Lower lobe of right lung (tissue), 2 donors: Measurements from ENCODE around the gene LDB2. TPM values are rescaled to one million over a fixed set of nuclear protein-coding genes. Genes with fewer than 3 reads are reported as not detected.

Experiments
- ATAC-seq, 2 donors: fragments of 200-7000 bp; cut with Tn5 transposase; one replicate each; pipeline ENCODE4 v1.9.1; 2020 to 2022; ENCODE audit warnings: mild to moderate bottlenecking in 2 of 2, moderate library complexity in 2 of 2
- DNase-seq: peaks from one replicate; pipeline ENCODE4 v3.0.0-alpha.2; 2020
- H3K27ac ChIP-seq: fragments of 200-600 bp; one replicate; pipeline ENCODE4 v1.8.0; 2022
- H3K27me3 ChIP-seq: fragments of 200-600 bp; one replicate; pipeline ENCODE4 v1.8.0; 2022; ENCODE audit warnings: low read depth
- H3K36me3 ChIP-seq: fragments of 200-600 bp; one replicate; pipeline ENCODE4 v1.8.0; 2022; ENCODE audit warnings: mild to moderate bottlenecking
- H3K4me1 ChIP-seq: fragments of 200-600 bp; one replicate; pipeline ENCODE4 v1.8.0; 2022
- H3K4me3 ChIP-seq: fragments of 200-600 bp; one replicate; pipeline ENCODE4 v1.8.0; 2022; ENCODE audit warnings: mild to moderate bottlenecking
- H3K9me3 ChIP-seq: fragments of 200-600 bp; one replicate; pipeline ENCODE4 v1.8.0; 2022
- CTCF ChIP-seq: fragments of 200-600 bp; IDR thresholded peaks from one replicate; pipeline ENCODE4 v1.8.0; 2022; ENCODE audit warnings: antibody characterized with exemption, mild to moderate bottlenecking
- intact Hi-C: fragments of 100-400 bp; cut with DNase I; formaldehyde crosslinking; loops from one replicate; pipeline ENCODE4 v1.11.0; 2022
- total RNA-seq: library from RNA; stranded (reverse); fragmentation: NEBNext Ultra II Directional; extraction: Animal tissue kit (Norgen Biotek cat#: 25700); gene quantifications from one replicate; pipeline ENCODE4 v1.2.1, GENCODE V29; 2021
- donor health status: DM: no; HTN: yes; CAD: no; lungs with severe emphysema.

Gene LDB2
- total RNA-seq, 1 donor from 2014 or later = 113 TPM

- TF ChIP-seq CTCF = no peak
- no peak for ATAC-seq
- Histone ChIP-seq H3K27ac (no peak overlapping the region), H3K27me3 (no peaks in the 10 kb centered on the region), H3K9me3 (no peaks in the 10 kb centered on the region), H3K4me1 (no peaks in the 10 kb centered on the region), H3K4me3 (no peak overlapping the region), H3K36me3 (no peaks in the 10 kb centered on the region)
- intact Hi-C loops = no loop called here
- no peak for DNase-seq
These were observed 181.0 kb downstream of the LDB2 start for GRCh38 chr4:16717266-16717970.

DNA sequence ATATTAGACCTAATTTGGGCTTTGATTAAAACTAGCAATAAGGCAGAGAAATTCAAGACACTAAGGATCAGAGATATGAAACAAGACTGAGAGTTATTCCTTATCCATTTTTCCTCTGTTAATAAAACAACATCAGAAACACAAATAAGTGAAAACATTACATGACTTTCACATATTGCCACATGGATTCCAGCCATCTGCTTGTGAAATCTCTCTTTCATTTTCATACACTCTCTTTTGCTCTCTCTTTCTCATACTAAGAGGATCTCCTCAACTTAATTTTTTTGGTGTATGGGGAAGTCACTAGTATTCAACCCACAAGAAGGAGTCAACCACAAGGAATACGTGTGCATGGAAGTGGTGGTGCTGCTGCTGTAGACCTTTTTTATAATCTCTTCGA is 183.0 kb downstream of the LDB2 start:
- Histone ChIP-seq H3K4me3 (no peak overlapping the region), H3K36me3 (no peaks in the 10 kb centered on the region), H3K4me1 (no peaks in the 10 kb centered on the region), H3K9me3 (no peaks in the 10 kb centered on the region), H3K27ac (no peak overlapping the region), H3K27me3 (no peaks in the 10 kb centered on the region)
- ATAC-seq (no peak), DNase-seq (no peak)
- no peak for TF ChIP-seq CTCF
- intact Hi-C loops = no loop called here

GRCh38 chr4:16714191-16714590 is 184.3 kb downstream of the LDB2 start:
- Histone ChIP-seq H3K4me1 (no peaks in the 10 kb centered on the region), H3K9me3 (no peaks in the 10 kb centered on the region), H3K27ac (no peak overlapping the region), H3K4me3 (no peak overlapping the region), H3K36me3 (no peaks in the 10 kb centered on the region), H3K27me3 (no peaks in the 10 kb centered on the region)
- intact Hi-C loops = no loop called here
- no peak for ATAC-seq
- TF ChIP-seq CTCF = no peak
- DNase-seq = no peak

DNA sequence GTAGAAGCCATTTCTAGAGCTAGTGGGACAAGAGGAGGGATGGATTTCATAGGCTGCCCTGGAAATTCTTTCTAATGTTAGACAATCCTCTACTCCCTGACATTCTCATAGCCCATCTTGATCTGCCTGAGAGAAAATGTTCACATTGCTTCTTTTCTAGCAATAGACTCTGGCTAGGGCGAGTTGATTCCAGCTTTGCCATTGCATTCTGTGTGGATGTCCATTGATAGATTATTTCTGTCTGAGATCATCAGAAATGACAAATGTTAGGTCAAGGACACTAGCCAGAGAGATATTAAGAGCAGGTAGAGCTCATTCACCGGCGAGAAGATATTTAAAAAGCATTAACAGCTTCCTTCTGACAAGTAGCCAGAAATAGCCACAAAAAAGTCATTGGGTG is 184.7 kb downstream of the LDB2 start:
- Histone ChIP-seq H3K4me3 (no peak overlapping the region), H3K4me1 (no peaks in the 10 kb centered on the region), H3K36me3 (no peaks in the 10 kb centered on the region), H3K27me3 (no peaks in the 10 kb centered on the region), H3K9me3 (no peaks in the 10 kb centered on the region), H3K27ac (no peak overlapping the region)
- TF ChIP-seq CTCF = no peak
- ATAC-seq (no peak), DNase-seq (no peak)
- intact Hi-C loops = no loop called here

GRCh38 chr4:16713271-16713670 is 185.2 kb downstream of the LDB2 start:
- H3K4me3 ChIP-seq = no peak overlapping the region
- no peaks in the 10 kb centered on the region for H3K27me3 ChIP-seq
- ATAC-seq = no peak
- H3K4me1 ChIP-seq = no peaks in the 10 kb centered on the region
- no peak for TF ChIP-seq CTCF
- no peak overlapping the region for H3K27ac ChIP-seq
- H3K36me3 ChIP-seq = no peaks in the 10 kb centered on the region
- DNase-seq = no peak
- H3K9me3 ChIP-seq = no peaks in the 10 kb centered on the region
- intact Hi-C loops = no loop called here
